ENCODE data around the gene ZBTB16.
A peak's percentile ranks its signal among the peaks of the same experiment; 100 is the strongest.

DNA sequence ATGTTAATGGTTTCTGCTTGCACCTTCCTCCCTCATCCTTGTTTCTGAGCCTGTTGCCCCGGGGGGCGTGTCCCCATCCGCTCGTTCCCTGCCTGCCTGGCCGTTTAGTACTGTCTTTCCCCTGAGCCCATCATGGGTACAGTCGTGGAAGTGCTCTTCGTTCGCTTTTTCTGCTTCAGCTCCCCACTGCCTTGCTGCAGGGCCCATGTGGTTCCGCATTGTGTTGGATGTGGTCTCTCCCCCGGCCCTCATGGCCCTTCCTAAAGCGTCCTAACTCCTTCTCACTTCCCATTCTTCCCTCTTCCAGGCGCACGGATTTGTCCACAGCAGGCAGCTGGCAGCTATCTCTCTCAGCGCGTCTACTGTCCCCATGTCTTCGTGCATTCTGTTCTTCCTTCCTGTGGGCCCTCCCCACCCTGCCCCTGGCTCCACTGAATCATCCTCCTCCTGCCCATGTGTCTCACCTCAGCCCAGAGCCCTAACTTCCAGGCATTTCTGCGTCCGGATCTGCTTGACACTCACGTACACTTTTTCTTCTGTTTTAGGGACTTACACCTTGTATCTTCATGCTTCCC is 98.1 kb downstream of the ZBTB16 start:
- TF ChIP-seq CTCF (IDR thresholded peaks at IDR 0.05 in 8 of 11, conservative IDR thresholded peaks at IDR 0.05 in 3 of 11): no peak
- TF ChIP-seq POLR2AphosphoS5 (IDR thresholded peaks at IDR 0.05): peak in 2 of 3 donors; percentile 14 to 43

All from spleen (tissue), 7 donors.